GM21576 (cell line): Measurements from ENCODE around the gene FMN1.

Source experiments
- ATAC-seq: cut with Tn5 transposase; IDR thresholded peaks from one replicate; pipeline ENCODE4 v1.9.1; 2021; ENCODE audit warnings: mild to moderate bottlenecking, moderate library complexity; ENCODE audit not compliant: unreplicated experiment

FMN1 gene

GRCh38 chr15:32737304-32737703 lies 457.2 kb downstream of the FMN1 start:
- ATAC-seq: no peak

- ATAC-seq: no peak
Measured at GRCh38 chr15:32736701-32737061, 457.8 kb downstream of the FMN1 start.

- no peak for ATAC-seq
Measured at GRCh38 chr15:32735989-32736700, 458.4 kb downstream of the FMN1 start.

GRCh38 chr15:32733281-32733680 lies 461.2 kb downstream of the FMN1 start:
- no peak for ATAC-seq

GRCh38 chr15:32732574-32733157 lies 461.8 kb downstream of the FMN1 start:
- ATAC-seq: no peak

GRCh38 chr15:32730677-32731654 lies 463.5 kb downstream of the FMN1 start:
- ATAC-seq: no peak

- ATAC-seq: no peak
Measured at GRCh38 chr15:32729700-32730395, 464.7 kb downstream of the FMN1 start.

GRCh38 chr15:32723171-32723948 lies 471.2 kb downstream of the FMN1 start:
- peak; percentile 92 for ATAC-seq

- ATAC-seq: no peak
Measured at GRCh38 chr15:32722136-32722535, 472.4 kb downstream of the FMN1 start.

GRCh38 chr15:32721596-32721995 lies 472.9 kb downstream of the FMN1 start:
- no peak for ATAC-seq

GRCh38 chr15:32718821-32719716 lies 475.4 kb downstream of the FMN1 start:
- no peak for ATAC-seq

- no peak for ATAC-seq
Measured at GRCh38 chr15:32718227-32718820, 476.2 kb downstream of the FMN1 start.

- no peak for ATAC-seq
Measured at GRCh38 chr15:32717426-32718226, 476.9 kb downstream of the FMN1 start, which contains the start of gene GREM1. TSS of gene GREM1 (plus strand) at chr15:32718004. CDS start at chr15:32730691, 12,687 bp downstream.

GRCh38 chr15:32716915-32717425 lies 477.5 kb downstream of the FMN1 start:
- ATAC-seq: no peak

- no peak for ATAC-seq
Measured at GRCh38 chr15:32716216-32716914, 478.1 kb downstream of the FMN1 start.
